Endodermal cell (in vitro differentiated cells): ENCODE measurements around the gene PIK3R4. TPM values are rescaled to one million over a fixed set of nuclear protein-coding genes. Genes with fewer than 3 reads are reported as not detected.

ENCODE experiments used
- DNase-seq: peaks from one replicate; pipeline ENCODE4 v3.0.0-alpha.2; 2017
- H3K27ac ChIP-seq: 2 replicates; pipeline ENCODE4 v1.5.1; 2013; ENCODE audit warnings: mild to moderate bottlenecking, low read depth, low read length, moderate library complexity
- H3K27me3 ChIP-seq: 2 replicates; pipeline ENCODE4 v1.6.1; 2013; ENCODE audit warnings: mild to moderate bottlenecking, low read length, moderate library complexity; ENCODE audit not compliant: insufficient read depth, control insufficient read depth, poor library complexity, severe bottlenecking
- H3K36me3 ChIP-seq: 2 replicates; pipeline ENCODE4 v1.7.0; 2013; ENCODE audit warnings: mild to moderate bottlenecking, low read length, moderate library complexity; ENCODE audit not compliant: control insufficient read depth, insufficient read depth
- H3K4me1 ChIP-seq: one replicate; pipeline ENCODE4 v1.7.0; 2013; ENCODE audit warnings: low read length; ENCODE audit not compliant: control insufficient read depth, insufficient read depth
- H3K4me3 ChIP-seq: 2 replicates; pipeline ENCODE4 v1.5.1; 2013; ENCODE audit warnings: mild to moderate bottlenecking, low read length, moderate library complexity
- H3K9ac ChIP-seq: 2 replicates; pipeline ENCODE4 v1.6.1; 2013; ENCODE audit warnings: mild to moderate bottlenecking, low read length, moderate library complexity; ENCODE audit not compliant: poor library complexity, severe bottlenecking; ENCODE audit errors: extremely low read depth
- H3K9me3 ChIP-seq: 2 replicates; pipeline ENCODE4 v1.6.1; 2013; ENCODE audit warnings: mild to moderate bottlenecking, low read length, moderate library complexity; ENCODE audit not compliant: control insufficient read depth
- H3K27ac Mint-ChIP-seq: 2 replicates; pipeline ENCODE4 v1.8.0; 2020; ENCODE audit warnings: mixed read lengths
- H3K27me3 Mint-ChIP-seq: 2 replicates; pipeline ENCODE4 v1.8.0; 2021; ENCODE audit warnings: mild to moderate bottlenecking, mixed read lengths; ENCODE audit not compliant: insufficient read depth
- H3K36me3 Mint-ChIP-seq: 2 replicates; pipeline ENCODE4 v1.8.0; 2020; ENCODE audit warnings: low read depth, mixed read lengths
- H3K4me1 Mint-ChIP-seq: 2 replicates; pipeline ENCODE4 v1.8.0; 2020; ENCODE audit warnings: mixed read lengths
- H3K4me3 Mint-ChIP-seq: 2 replicates; pipeline ENCODE4 v1.8.0; 2020; ENCODE audit warnings: mild to moderate bottlenecking, moderate library complexity, mixed read lengths
- H3K9me3 Mint-ChIP-seq: 2 replicates; pipeline ENCODE4 v1.8.0; 2020; ENCODE audit warnings: mild to moderate bottlenecking, mixed read lengths
- WGBS, 2 experiments: methylation state at CpG; one replicate each; pipeline versions ENCODE4 v1.1.5 to v1.1.7; 2013; ENCODE audit warnings: missing lambda C conversion rate in 2 of 2, mixed read lengths in 1 of 2; ENCODE audit not compliant: insufficient coverage in 1 of 2, insufficient read length in 1 of 2; 5-methylcytosine and 5-hydroxymethylcytosine counted together
- total RNA-seq, 2 donors: library from RNA; stranded (reverse); fragmentation: NEBNext Ultra II Directional in 1 of 2; extraction: Animal tissue kit (Norgen Biotek cat#: 25700) in 1 of 2; gene quantifications; 2 replicates in 1 of 2; 3 replicates in 1 of 2; pipeline ENCODE4 v1.2.1, GENCODE V29; 2021
- TF ChIP-seq, protein P1 (sequence below): fragments of 200-600 bp; sonication (generic); conservative IDR thresholded peaks from 2 replicates; pipeline ENCODE4 v1.5.0; 2021; ENCODE audit warnings: antibody characterized with exemption, mild to moderate bottlenecking

PIK3R4 gene
- total RNA-seq, 2 donors from 2014 or later: 40.3 to 41.2 TPM

DNA sequence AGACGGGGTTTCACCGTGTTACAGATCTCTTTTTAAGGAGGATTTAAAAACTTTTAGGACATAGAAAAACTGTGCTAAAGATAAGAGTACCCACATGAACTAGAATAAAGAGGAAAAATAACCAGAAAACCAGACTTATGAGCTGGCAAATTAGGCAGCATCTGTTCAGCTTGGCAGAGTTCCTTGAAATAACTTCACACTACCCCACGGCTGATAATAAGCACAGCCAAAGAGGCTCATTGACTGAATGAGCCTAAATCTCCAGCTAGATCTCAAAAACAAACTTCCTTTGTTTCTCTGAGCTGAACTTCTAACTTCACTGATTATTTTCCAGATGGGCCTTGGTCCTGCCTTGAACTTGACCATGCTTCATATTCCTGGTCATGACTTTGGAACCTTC lies 26.7 kb upstream of the PIK3R4 start:
- Mint-ChIP-seq H3K4me1 (peaks cover 14% of the 10 kb centered on the region), H3K27ac (peak overlapping the region; percentile 55), H3K4me3 (no peak overlapping the region), H3K27me3 (peaks cover 3% of the 10 kb centered on the region), H3K36me3 (no peaks in the 10 kb centered on the region), H3K9me3 (no peaks in the 10 kb centered on the region)
- TF ChIP-seq, protein P1, sequence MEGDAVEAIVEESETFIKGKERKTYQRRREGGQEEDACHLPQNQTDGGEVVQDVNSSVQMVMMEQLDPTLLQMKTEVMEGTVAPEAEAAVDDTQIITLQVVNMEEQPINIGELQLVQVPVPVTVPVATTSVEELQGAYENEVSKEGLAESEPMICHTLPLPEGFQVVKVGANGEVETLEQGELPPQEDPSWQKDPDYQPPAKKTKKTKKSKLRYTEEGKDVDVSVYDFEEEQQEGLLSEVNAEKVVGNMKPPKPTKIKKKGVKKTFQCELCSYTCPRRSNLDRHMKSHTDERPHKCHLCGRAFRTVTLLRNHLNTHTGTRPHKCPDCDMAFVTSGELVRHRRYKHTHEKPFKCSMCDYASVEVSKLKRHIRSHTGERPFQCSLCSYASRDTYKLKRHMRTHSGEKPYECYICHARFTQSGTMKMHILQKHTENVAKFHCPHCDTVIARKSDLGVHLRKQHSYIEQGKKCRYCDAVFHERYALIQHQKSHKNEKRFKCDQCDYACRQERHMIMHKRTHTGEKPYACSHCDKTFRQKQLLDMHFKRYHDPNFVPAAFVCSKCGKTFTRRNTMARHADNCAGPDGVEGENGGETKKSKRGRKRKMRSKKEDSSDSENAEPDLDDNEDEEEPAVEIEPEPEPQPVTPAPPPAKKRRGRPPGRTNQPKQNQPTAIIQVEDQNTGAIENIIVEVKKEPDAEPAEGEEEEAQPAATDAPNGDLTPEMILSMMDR: no peak
- no peak for DNase-seq
- H3K27me3 ChIP-seq: no peaks in the 10 kb centered on the region
- H3K9me3 ChIP-seq: no peaks in the 10 kb centered on the region
- H3K9ac ChIP-seq: no peak overlapping the region
- H3K36me3 ChIP-seq: no peaks in the 10 kb centered on the region
- WGBS, 2 experiments: 93 to 100% methylated on average over 1 to 3 of the region's 3 CpGs
- no peak overlapping the region for H3K27ac ChIP-seq
- peaks cover 3% of the 10 kb centered on the region for H3K4me1 ChIP-seq
- H3K4me3 ChIP-seq: no peak overlapping the region

DNA sequence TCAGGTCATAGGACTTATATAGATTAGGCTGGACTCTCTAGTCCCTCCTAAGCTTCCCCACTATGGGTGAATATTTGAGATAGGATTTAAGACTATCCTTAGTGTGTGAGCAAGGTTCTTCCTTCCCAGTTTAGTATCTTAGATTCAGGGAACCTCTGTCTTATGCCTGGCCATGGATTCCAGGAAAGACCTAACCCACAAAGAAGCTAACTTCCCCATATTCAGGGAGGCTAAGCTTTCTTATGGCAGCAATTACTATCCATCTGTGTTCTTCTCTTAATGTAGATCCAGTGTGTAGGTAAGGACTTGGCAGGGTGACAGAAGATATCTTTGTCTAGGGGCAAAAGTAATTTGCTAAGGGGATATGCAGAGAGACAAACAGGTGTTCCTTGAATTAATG lies 25.5 kb upstream of the PIK3R4 start:
- H3K27ac Mint-ChIP-seq: no peak overlapping the region
- Histone ChIP-seq H3K9ac (no peak overlapping the region), H3K4me1 (peaks cover 3% of the 10 kb centered on the region), H3K27me3 (no peaks in the 10 kb centered on the region), H3K27ac (no peak overlapping the region), H3K9me3 (no peaks in the 10 kb centered on the region), H3K36me3 (no peaks in the 10 kb centered on the region), H3K4me3 (no peak overlapping the region)
- H3K4me1 Mint-ChIP-seq: peaks cover 14% of the 10 kb centered on the region
- no peak for DNase-seq
- H3K27me3 Mint-ChIP-seq: peaks cover 3% of the 10 kb centered on the region
- no peaks in the 10 kb centered on the region for H3K36me3 Mint-ChIP-seq
- TF ChIP-seq, protein P1: no peak
- no peaks in the 10 kb centered on the region for H3K9me3 Mint-ChIP-seq
- no peak overlapping the region for H3K4me3 Mint-ChIP-seq

DNA sequence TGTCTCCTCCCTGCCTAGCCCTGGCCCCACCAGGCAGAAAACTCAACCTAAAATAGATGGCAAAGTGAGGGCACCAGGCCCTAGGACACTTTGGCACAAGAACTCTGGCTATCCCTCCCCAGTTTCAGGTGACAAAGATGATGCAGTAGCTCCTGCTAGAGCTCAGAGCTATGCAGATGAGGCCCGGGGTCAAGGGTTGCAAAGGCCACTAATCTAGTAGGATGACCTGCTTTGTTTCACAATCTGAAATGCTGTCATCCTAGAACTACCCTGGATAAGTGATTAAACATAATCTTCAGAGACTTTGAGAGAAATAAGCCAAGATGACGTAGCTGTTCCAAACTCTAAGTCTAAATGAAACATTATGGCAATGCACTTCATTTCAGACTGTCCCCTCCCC lies 24.0 kb upstream of the PIK3R4 start:
- no peak overlapping the region for H3K27ac Mint-ChIP-seq
- 83 to 89% methylated on average over 2 of the region's 2 CpGs for WGBS, 2 experiments
- H3K9me3 Mint-ChIP-seq: no peaks in the 10 kb centered on the region
- H3K27me3 ChIP-seq: no peaks in the 10 kb centered on the region
- peaks cover 14% of the 10 kb centered on the region for H3K4me1 Mint-ChIP-seq
- no peaks in the 10 kb centered on the region for H3K36me3 ChIP-seq
- H3K4me1 ChIP-seq: peaks cover 3% of the 10 kb centered on the region
- no peak overlapping the region for H3K4me3 Mint-ChIP-seq
- TF ChIP-seq, protein P1: no peak
- H3K27me3 Mint-ChIP-seq: peaks cover 3% of the 10 kb centered on the region
- no peak overlapping the region for H3K9ac ChIP-seq
- H3K9me3 ChIP-seq: no peaks in the 10 kb centered on the region
- no peaks in the 10 kb centered on the region for H3K36me3 Mint-ChIP-seq
- H3K27ac ChIP-seq: no peak overlapping the region
- no peak overlapping the region for H3K4me3 ChIP-seq
- DNase-seq: no peak
